Skin epidermis (tissue), 12 donors: Measurements from ENCODE around the gene ZNF253.
"Not testable (repeated sequence)": the region's sequence is repeated elsewhere in the genome, so short reads cannot be mapped to it uniquely, and the experiment has no call there.

Experiments used
- H3K27ac ChIP-seq, 21 experiments: fragments of 200-600 bp; sonication (generic) in 11 of 21; one replicate each; pipeline ENCODE4 v1.5.0; 2020; ENCODE audit warnings: mild to moderate bottlenecking in 3 of 21, inconsistent platforms in 2 of 21, moderate library complexity in 2 of 21
- H3K4me3 ChIP-seq, 7 experiments: fragments of 200-600 bp; sonication (generic) in 2 of 7; one replicate each; pipeline ENCODE4 v1.5.0; 2020; ENCODE audit warnings: inconsistent platforms in 2 of 7, mild to moderate bottlenecking in 2 of 7, moderate library complexity in 1 of 7

Gene ZNF253

DNA sequence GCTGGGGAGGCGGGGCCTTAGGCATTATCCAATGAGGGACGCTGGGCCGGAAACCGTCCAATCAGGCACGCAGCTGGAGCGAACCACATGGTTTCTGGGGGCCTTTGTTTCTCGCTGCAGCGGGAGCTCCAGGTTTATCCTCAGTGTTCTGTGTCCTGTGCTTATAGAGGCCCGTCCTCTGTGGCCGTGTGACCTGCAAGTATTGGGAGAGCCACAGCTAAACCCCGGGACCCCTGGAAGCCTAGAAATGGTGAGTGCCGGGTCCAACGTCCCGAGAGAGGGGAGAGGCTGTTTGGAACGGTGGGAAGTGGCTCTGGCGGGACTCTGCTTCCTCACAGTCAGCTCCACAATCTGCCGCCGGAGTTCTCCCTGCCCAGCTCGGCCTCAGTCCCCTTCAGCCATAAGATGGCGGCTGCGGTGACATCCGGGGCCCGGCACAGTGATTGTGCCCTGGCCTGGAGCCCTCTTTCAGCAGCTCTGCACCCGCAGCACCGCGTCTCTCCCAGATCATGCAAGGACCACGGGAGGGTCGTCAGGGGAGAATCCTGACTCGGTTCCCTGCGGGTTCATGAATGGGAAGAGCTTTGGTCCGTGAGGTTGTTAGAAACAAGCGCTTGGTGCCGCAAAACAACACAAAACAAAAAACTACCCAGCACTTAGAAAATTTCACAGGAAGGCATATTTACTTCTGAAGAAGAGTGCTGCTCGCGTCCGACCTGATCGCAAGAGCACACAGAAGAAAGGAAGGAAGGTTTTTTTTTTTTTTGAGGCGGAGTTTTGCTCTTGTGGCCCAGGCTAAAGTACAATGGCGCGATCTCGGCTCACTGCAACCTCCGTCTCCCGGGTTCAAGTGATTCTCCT lies at the start of gene ZNF253:
TSS of gene ZNF253 (plus strand) at position 133 of the 861 bp plus-strand sequence. CDS start at position 248, 115 bp downstream.
- Histone ChIP-seq H3K27ac (peak within 1 kb of the TSS; percentile 44 to 95 (median 89)), H3K4me3 (peak within 1 kb of the TSS; percentile 43 to 96 (median 73))

DNA sequence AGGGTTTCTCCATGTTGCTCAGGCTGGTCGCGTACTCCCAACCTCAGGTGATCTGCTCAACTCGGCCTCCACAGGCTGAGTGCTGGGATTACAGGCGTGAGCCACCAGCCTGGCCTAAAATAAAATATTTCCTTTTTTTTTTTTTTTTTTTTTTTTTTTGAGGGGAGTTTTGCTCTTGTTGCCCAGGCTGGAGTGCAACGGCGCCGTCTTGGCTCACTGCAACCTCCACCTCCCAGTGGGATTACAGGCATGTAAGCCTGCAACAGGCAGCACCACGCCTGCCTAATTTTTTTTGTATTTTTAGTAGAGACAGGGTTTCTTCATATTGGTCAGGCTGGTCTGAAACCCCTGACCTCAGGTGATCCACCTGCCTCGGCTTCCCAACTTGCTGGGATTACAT lies 49.0 kb upstream of the ZNF253 start:
- no peak overlapping the region for H3K4me3 ChIP-seq
- peak overlapping the region in 1 of 21 experiments; percentile 11 for H3K27ac ChIP-seq

DNA sequence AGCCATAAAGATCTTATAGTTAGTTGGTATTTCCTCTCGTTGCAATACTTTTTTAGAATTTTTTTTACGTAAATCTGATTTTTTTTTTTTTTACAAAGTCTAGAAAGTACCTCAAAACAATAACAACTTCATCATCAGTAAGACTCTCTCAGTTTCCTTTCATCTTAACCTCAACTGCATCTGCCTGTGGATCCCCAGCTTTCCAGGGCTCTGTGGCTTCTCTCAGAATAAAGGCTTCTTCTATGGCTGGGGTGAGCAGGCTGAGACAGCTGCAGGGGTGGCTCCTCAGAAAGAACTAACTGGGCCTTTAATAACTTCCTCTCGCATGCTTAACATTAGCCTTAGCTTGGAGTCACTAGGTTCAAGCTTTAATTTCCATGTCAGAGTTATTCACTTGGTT lies 48.3 kb upstream of the ZNF253 start:
- H3K27ac ChIP-seq, result peak overlapping the region in 1 of 21 experiments; percentile 8
- no peak overlapping the region for H3K4me3 ChIP-seq

DNA sequence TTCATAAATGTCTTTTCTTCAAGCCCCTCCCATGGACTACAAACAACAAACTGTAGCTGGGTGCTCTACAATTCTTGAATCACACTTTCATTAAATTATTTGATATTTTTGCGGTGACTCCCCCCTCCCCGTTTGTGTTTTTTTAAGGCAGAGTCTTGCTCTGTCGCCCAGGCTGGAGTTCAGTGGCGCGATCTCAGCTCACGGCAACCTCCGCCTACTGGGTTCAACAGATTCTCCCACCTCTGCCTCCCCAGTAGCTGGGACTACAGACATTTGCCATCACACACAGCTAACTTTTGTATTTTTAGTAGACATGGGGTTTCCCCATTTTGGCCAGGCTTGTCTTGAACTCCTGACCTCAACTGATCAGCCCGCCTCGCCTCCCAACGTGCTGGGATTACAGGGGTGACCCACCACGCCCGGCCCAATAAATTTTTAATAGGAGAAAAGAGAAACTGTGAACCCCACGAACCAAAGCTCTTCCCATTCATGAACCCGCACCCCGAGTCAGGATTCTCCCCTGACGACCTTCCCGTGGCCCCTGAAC lies 44.8 kb upstream of the ZNF253 start:
- H3K4me3 ChIP-seq, result peak overlapping the region; percentile 47 to 90 (median 66)
- peak overlapping the region; percentile 63 to 97 (median 93) for H3K27ac ChIP-seq

DNA sequence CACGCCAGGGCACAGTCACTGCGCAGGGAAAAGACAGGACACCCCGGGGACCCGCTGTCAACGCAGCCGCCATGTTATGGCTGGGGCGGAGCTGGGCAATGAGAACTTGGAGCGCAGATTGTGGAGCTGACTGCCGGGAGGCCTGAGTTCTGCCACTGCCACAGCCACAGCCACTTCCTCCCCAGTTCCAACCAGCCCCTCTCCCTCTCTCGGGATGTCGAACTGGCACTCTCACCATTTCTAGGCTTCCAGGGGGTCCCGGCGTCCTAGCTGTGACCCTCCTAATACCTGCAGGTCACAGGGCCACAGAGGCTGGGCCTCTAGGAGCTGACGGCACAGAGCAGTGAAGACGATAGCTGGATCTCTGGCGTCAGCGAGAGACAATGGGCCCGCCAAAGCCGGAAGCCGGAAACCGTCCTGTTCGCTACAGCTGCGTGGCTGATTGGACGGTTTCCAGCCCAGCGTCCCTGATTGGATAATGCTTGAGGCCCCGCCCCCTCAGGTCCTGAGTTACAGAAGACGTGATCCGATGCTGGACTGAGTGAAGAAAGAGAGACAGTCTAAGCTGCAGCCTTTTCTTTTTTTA lies 44.2 kb upstream of the ZNF253 start, which contains the start of gene ZNF506:
TSS of gene ZNF506 (minus strand) at position 385 of the 586 bp plus-strand sequence. CDS start at position 238, 147 bp downstream.
- peak within 1 kb of the TSS; percentile 63 to 97 (median 93) for H3K27ac ChIP-seq
- peak within 1 kb of the TSS; percentile 47 to 90 (median 66) for H3K4me3 ChIP-seq

DNA sequence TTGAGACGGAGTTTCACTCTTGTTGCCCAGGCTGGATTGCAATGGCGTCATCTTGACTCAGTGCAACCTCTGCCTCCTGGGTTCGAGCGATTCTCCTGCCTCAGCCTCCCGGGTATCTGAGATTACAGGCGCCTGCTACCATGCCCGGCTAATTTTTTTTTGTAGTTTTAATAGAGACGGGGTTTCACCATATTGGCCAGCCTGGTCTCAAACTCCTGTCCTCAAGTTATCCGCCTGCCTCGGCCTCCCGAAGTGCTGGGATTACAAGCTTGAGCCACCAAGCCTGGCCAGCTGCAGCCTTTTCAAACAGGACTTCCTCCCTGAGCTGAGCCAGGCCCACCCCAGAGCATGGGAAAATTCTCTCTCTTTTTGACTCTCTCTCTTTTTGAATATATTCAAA lies 43.7 kb upstream of the ZNF253 start:
- Histone ChIP-seq H3K4me3 (peak overlapping the region; percentile 47 to 90 (median 66)), H3K27ac (peak overlapping the region in 20 of 21 experiments; percentile 65 to 97 (median 93))

DNA sequence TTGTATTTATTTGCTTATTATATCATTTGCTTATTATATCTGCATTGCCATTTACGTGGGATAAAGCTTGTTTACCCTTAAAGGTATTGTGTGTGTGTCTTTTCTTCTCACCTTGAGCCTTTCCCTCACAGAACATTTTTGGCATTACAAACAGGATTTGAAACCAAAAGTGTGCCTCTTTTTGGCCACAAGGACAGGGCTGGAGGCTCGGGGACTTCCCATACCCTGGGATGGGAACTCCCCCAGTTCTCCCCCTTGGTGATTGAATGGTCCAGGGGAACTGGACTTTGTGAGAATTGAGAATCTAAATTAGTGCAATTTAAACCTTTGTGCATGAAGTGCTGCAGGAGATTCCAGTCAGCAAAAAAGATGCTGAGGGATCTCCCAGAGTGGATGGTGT lies 41.8 kb upstream of the ZNF253 start:
- Histone ChIP-seq H3K4me3 (no peak overlapping the region), H3K27ac (no peak overlapping the region)

DNA sequence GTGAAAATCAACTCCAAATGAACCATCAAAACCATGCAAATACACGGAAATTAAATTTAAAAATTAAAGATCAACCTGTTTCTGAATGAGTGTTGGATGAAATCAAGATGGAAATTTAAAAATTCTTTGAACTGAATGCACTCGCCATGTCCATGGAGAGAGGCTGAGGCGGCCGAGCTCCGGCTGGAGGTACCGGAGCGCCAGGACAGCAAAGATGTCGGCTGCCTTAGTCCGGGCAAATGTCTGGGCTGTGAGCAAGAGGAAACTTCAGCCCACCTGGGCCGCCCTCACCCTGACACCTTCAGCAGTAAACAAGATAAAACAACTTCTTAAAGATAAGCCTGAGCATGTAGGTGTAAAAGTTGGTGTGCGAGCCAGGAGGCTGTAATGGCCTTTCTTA lies 38.8 kb upstream of the ZNF253 start:
- Histone ChIP-seq H3K27ac (no peak overlapping the region), H3K4me3 (no peak overlapping the region)

DNA sequence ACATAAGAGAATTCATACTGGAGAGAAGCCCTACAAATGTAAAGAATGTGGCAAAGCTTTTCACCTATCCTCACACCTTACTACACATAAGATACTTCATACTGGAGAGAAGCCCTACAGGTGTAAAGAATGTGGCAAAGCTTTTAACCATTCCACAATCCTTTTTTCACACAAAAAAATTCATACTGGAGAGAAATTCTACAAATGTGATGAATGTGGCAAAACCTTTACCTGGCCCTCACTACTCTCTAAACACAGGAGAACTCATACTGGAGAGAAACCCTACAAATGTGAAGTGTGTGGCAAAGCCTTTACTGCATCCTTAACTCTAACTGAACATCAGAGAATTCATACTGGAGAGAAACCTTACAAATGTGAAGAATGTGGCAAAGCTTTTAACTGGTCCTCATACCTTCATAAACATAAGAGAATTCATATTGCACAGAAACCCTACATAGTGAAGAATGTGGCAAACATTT lies 30.1 kb upstream of the ZNF253 start:
- no peak overlapping the region for H3K4me3 ChIP-seq
- H3K27ac ChIP-seq, result no peak overlapping the region

DNA sequence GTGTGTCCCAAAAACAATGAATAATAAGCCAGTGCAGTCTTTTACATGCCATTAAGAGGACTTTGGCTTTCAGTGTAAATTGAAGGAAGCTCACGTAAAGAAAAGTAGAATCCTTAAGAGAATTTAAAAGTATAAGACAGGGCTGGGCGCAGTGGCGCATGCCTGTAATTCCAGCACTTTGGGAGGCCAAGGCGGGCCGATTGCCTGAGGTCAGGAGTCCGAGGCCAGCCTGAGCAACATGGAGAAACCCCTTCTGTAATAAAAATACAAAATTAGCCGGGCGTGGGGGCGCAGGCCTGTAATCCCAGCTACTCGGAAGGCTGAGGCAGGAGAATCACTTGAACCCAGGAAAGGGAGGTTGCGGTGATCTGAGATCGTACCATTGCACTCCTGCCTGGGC lies 17.9 kb upstream of the ZNF253 start:
- Histone ChIP-seq H3K4me3 (no peak overlapping the region), H3K27ac (no peak overlapping the region)

DNA sequence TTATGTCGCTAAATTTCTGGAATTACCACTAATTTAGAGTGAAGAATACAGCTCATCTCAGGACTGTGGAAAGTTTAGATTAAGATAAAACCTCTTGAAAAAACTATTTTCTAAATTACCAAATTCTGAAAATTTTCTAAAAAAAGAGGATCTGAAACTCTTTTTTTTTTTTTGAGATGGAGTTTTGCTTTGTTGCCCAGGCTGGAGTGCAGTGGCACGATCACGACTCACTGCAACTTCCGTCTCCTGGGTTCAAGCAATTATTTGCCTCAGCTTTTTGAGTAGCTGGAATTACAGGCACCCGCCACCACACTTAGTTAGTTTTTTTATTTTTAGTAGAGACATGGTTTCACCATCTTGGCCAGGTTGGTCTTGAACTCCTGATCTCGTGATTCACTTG lies 16.6 kb upstream of the ZNF253 start:
- no peak overlapping the region for H3K4me3 ChIP-seq

DNA sequence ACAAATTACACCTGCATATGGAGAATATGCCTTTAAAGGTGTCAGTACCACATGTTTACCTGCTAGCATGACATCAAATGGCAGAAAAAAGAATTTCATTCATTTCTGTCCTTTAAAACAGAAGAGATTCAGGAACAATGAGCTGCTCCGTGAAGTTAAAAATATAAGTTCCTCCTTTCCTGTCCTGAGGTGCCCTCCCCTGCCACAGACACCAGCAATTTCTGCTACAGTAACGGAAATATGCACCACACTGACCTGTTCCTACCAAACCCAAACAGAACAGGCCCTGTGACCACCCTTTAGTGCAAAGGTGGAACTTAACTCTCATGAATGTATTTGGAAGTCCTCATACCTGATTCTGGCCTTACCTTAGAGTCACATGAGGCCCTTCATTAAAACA lies 13.9 kb upstream of the ZNF253 start:
- H3K4me3 ChIP-seq, H3K27ac ChIP-seq: not testable (repeated sequence)

More for the DNA sequence above, 16.6 kb upstream of the ZNF253 start:
- no peak overlapping the region for H3K27ac ChIP-seq

DNA sequence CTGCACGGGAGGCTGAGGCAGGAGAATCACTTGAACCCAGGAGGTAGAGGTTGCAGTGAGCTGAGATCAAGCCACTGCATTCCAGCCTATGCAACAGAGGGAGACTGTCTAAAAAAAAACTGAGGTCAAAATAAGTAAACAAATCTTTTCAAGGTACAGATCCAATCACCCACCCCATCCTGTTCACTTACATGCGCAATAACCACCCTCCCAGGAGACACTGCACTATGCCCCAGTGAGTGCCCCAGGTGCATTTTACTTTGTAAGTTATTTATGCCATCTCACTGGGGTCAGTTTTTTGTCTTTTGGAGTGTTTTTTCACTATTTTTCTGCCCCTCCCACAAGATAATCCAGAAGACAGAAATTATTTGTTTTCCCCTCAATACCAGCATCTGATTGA lies 6.9 kb upstream of the ZNF253 start:
- Histone ChIP-seq H3K27ac (no peak overlapping the region), H3K4me3 (no peak overlapping the region)

DNA sequence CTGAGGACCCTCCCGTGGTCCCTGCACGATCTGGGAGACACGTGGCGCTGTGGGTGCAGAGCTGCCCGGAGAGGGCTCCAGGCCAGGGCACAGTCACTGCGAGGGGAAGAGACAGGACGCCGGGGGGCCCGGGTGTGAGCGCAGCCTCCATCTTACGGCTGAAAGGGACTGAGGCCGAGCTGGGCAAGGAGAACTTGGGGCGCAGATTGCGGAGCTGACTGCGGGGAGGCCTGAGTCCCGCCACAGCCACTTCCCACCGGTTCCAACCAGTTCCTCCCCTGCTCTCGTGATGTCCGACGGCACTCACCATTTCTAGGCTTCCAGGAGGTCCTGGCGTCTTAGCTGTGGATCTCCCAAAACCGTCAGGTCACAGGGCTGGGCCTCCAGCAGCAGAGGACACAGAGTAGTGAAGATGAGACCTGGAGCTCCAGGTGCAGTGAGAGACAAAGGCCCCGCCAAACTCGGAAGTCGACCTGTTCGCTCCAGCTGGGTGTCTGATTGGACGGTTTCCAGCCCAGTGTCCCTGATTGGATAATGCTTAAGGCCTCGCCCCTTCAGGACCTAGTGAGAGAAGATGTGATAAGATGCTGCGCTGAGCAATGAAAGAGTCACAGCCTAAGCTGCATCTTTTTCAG lies 4.8 kb upstream of the ZNF253 start:
- H3K27ac ChIP-seq, result no peak overlapping the region
- peak overlapping the region in 2 of 7 experiments; percentile 15 to 39 for H3K4me3 ChIP-seq

DNA sequence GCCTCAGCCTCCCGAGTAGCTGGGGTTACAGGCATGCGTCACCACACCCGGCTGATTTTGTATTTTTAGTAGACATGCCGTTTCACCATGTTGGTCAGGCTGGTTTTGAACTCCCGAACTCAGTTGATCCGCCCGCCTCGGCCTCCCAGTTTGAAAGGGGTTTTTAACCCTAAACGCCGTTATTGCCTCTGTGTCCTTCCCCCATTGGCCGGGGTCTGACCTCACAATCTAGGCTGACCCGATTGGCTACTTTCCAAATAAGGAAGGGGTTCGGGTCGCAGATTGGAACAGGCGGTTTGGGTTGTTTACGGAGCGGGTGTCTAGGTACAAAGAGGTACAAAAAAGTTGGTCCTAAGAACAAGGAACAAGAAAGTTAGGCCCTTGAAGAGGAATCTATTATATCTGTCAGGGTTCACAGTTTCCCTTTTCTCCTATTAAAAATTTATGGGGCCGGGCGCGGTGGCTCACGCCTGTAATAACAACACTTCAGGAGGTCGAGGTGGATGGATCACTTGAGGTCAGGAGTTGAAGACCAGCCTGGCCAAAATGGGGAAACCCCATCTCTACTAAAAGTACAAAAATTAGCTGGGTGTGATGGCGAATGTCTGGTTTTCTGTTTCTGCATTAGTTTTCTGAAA lies 1.0 kb downstream of the ZNF253 start:
- peak overlapping the region; percentile 44 to 95 (median 89) for H3K27ac ChIP-seq
- H3K4me3 ChIP-seq, result peak overlapping the region; percentile 43 to 96 (median 73)

DNA sequence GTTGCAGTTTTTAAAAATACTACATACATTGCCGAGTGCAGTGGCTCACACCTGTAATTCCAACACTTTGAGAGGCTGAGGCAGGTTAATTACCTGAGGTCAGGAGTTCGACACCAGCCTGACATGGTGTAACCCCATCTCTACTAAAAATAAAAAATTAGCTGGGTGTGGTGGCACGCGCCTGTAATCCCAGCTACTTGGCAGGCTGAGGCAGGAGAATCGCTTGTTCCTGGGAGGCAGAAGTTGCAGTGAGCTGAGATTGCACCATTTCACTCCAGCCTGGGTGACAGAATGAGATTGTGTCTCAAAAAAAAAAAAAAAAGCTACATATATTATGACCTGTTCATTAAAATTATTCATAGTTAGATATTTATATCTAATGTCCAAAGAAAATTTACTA lies 4.4 kb downstream of the ZNF253 start:
- not testable (repeated sequence) for H3K27ac ChIP-seq, H3K4me3 ChIP-seq

DNA sequence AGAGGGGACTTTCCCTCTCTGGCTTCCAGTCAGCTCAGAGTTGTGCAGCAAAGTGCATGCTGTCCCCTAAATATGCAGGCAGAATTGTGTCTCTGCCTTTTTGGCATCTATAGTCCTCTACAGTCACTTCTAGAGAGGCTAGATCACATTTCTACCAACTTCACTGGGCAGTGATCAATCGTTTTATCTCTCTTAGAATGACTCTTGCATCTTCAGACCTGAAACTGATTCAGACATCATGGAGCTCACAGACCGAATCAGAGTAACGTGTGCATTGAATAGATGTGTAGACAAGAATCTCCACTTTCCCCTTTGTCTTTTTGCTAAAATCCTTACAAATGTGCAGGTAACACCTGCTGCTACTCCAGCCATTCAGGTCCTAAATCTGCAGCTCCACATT lies 6.2 kb downstream of the ZNF253 start:
- H3K4me3 ChIP-seq, result no peak overlapping the region

DNA sequence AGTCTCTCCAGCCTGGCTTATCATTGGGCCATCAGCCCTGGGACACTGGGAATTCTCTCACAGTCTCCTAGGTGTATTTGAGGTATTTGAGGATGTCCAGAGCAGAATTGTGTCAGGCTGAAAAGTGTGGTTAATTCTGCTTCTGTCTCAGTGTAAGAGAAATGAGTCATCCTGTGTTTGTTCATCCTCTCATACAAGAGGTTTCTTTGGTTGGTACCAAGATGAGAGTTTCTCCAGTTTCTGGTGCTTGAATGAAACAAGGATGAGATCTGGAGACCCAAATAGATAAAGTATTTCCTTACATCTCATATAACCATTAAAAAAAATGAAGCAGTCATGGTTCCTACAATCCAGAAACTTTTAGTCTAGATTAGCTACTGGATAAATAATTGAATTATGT lies 7.7 kb downstream of the ZNF253 start:
- Histone ChIP-seq H3K4me3 (no peak overlapping the region), H3K27ac (no peak overlapping the region)

More for the DNA sequence above, 6.2 kb downstream of the ZNF253 start:
- no peak overlapping the region for H3K27ac ChIP-seq

DNA sequence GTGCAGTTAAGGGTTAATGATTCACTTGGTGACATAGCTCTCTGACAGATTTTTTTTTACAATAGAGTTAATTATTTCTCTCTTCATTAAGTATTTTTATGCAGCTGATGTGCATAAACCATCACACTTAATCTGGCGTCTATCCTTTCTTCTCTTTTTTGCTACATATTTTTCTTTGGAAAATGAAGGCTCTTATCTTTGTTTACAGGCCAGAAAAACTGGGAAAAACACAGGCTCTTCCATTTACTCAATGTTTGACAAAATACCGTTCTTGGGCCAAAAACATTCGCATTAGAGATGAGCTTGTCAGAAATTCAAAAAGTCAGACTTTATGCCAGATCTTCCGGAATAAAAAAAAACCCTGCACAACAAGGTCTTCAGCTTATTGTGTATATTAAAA lies 12.0 kb downstream of the ZNF253 start:
- no peak overlapping the region for H3K27ac ChIP-seq
- no peak overlapping the region for H3K4me3 ChIP-seq

DNA sequence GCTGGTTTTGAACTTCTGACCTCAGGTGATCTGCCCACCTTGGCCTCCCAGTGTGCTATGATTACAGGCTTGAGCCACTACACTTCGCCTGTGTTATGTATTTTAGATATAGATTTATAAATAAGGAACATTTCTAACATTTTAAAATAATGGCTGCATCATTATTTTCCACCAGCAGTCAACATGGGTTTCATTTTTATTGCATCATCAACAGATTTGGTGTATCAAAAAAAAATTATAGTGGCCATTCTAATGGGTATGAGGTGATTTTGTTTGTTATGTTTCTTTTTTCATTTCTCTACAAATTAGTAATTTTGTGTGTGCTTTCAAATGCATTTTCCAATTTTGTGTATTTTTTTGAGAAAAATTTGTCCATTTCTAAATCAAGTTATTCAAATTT lies 18.9 kb downstream of the ZNF253 start:
- Histone ChIP-seq H3K4me3 (no peak overlapping the region), H3K27ac (no peak overlapping the region)
